ENCODE measurements around the gene BHMT.
"Not testable (repeated sequence)": the region's sequence is repeated elsewhere in the genome, so short reads cannot be mapped to it uniquely, and the experiment has no call there.

The BHMT gene

GRCh38 chr5:79111960-79112702 lies 522 bp downstream of the BHMT start:
- DNase-seq (ENCODE audit: low spot score) = no peak

GRCh38 chr5:79112703-79113058 lies 1.1 kb downstream of the BHMT start:
- no peak for DNase-seq (ENCODE audit: low spot score)

GRCh38 chr5:79119486-79119885 lies 7.9 kb downstream of the BHMT start:
- DNase-seq (ENCODE audit: low spot score) = no peak

GRCh38 chr5:79120221-79120620 lies 8.6 kb downstream of the BHMT start:
- DNase-seq (ENCODE audit: low spot score) = no peak

GRCh38 chr5:79122973-79123372 lies 11.4 kb downstream of the BHMT start:
- DNase-seq (ENCODE audit: low spot score) = no peak

- no peak for DNase-seq (ENCODE audit: low spot score)
These were observed 13.0 kb downstream of the BHMT start for GRCh38 chr5:79124607-79125006.

- no peak for DNase-seq (ENCODE audit: low spot score)
These were observed 19.2 kb downstream of the BHMT start for GRCh38 chr5:79130781-79131180.

GRCh38 chr5:79133121-79133656 lies 21.6 kb downstream of the BHMT start:
- DNase-seq (ENCODE audit: low spot score) = peak; percentile 29

GRCh38 chr5:79133657-79134451 lies 22.2 kb downstream of the BHMT start:
- DNase-seq (ENCODE audit: low spot score) = peak; percentile 70

- no peak for DNase-seq (ENCODE audit: low spot score)
These were observed 24.4 kb downstream of the BHMT start for GRCh38 chr5:79135790-79136553.

- DNase-seq (ENCODE audit: low spot score) = no peak
These were observed 25.0 kb downstream of the BHMT start for GRCh38 chr5:79136618-79137017.

GRCh38 chr5:79140553-79140952 lies 28.9 kb downstream of the BHMT start:
- DNase-seq (ENCODE audit: low spot score) = no peak

- peak; percentile 35 for DNase-seq (ENCODE audit: low spot score)
These were observed 32.2 kb downstream of the BHMT start for GRCh38 chr5:79143684-79144379.

GRCh38 chr5:79147076-79147475 lies 35.5 kb downstream of the BHMT start:
- no peak for DNase-seq (ENCODE audit: low spot score)

GRCh38 chr5:79149433-79149832 lies 37.8 kb downstream of the BHMT start:
- DNase-seq (ENCODE audit: low spot score) = no peak

- no peak for DNase-seq (ENCODE audit: low spot score)
These were observed 40.5 kb downstream of the BHMT start for GRCh38 chr5:79151942-79152671.

GRCh38 chr5:79157305-79157704 lies 45.7 kb downstream of the BHMT start:
- no peak for DNase-seq (ENCODE audit: low spot score)

GRCh38 chr5:79161647-79162046 lies 50.0 kb downstream of the BHMT start:
- DNase-seq (ENCODE audit: low spot score) = not testable (repeated sequence)

- DNase-seq (ENCODE audit: low spot score) = no peak
These were observed 56.4 kb downstream of the BHMT start for GRCh38 chr5:79168031-79168430.

GRCh38 chr5:79170661-79171060 lies 59.1 kb downstream of the BHMT start:
- DNase-seq (ENCODE audit: low spot score) = no peak

GRCh38 chr5:79171635-79172245 lies 60.1 kb downstream of the BHMT start:
- DNase-seq (ENCODE audit: low spot score) = no peak
